Neural cell (in vitro differentiated cells): ENCODE results near the gene WNT4. TPM values are rescaled to one million over a fixed set of nuclear protein-coding genes. Genes with fewer than 3 reads are reported as not detected.

Source experiments
- H2AFZ ChIP-seq: fragments of 200-600, 300-800 bp; sonication (generic), shearing (Covaris generic); 2 replicates; pipeline ENCODE4 v1.6.0; 2014; ENCODE audit warnings: low read depth, mild to moderate bottlenecking, antibody characterized with exemption, low read length, moderate library complexity
- H3F3A ChIP-seq: fragments of 200-600 bp; shearing (Covaris generic); 2 replicates; pipeline ENCODE4 v1.6.1; 2016; ENCODE audit warnings: mild to moderate bottlenecking, moderate library complexity, mixed read lengths, antibody characterized with exemption, low read length; ENCODE audit not compliant: insufficient read depth, poor library complexity, severe bottlenecking
- H3K27ac ChIP-seq: fragments of 200-600, 300-800 bp; sonication (generic), shearing (Covaris generic); 2 replicates; pipeline ENCODE4 v1.5.1; 2014; ENCODE audit warnings: mild to moderate bottlenecking, low read length, moderate library complexity
- H3K27me3 ChIP-seq: fragments of 300-800, 200-600 bp; sonication (generic), shearing (Covaris generic); 2 replicates; pipeline ENCODE4 v1.6.0; 2014; ENCODE audit warnings: mild to moderate bottlenecking, low read depth, low read length, moderate library complexity; ENCODE audit not compliant: insufficient read depth
- H3K36me3 ChIP-seq: fragments of 300-800, 200-600 bp; sonication (generic), shearing (Covaris generic); 2 replicates; pipeline ENCODE4 v1.5.1; 2014; ENCODE audit warnings: mild to moderate bottlenecking, antibody characterized with exemption, low read length, moderate library complexity; ENCODE audit not compliant: insufficient read depth
- H3K4me2 ChIP-seq: fragments of 300-800, 200-600 bp; sonication (generic), shearing (Covaris generic); 2 replicates; pipeline ENCODE4 v1.6.0; 2014; ENCODE audit warnings: mild to moderate bottlenecking, low read length
- H3K4me3 ChIP-seq: fragments of 300-800, 200-600 bp; sonication (generic), shearing (Covaris generic); 2 replicates; pipeline ENCODE4 v1.5.1; 2014; ENCODE audit warnings: mild to moderate bottlenecking, low read length, moderate library complexity
- H3K79me2 ChIP-seq: fragments of 200-600 bp; shearing (Covaris generic); replicated peaks from 2 replicates; pipeline ENCODE4 v1.6.0; 2014; ENCODE audit warnings: mild to moderate bottlenecking, low read length, moderate library complexity; ENCODE audit not compliant: insufficient read depth
- H3K9ac ChIP-seq: fragments of 300-800, 200-600 bp; sonication (generic), shearing (Covaris generic); 2 replicates; pipeline ENCODE4 v1.6.1; 2016; ENCODE audit warnings: mild to moderate bottlenecking, low read length, mixed read lengths
- H3K9me2 ChIP-seq: fragments of 200-600 bp; shearing (Covaris generic); 2 replicates; pipeline ENCODE4 v1.6.1; 2016; ENCODE audit warnings: mild to moderate bottlenecking, low read length, mixed read lengths; ENCODE audit not compliant: insufficient read depth
- H3K9me3 ChIP-seq: fragments of 200-600, 300-800 bp; sonication (generic), shearing (Covaris generic); 2 replicates; pipeline ENCODE4 v1.6.1; 2016; ENCODE audit warnings: mild to moderate bottlenecking, mixed run types, low read length, moderate library complexity, mixed read lengths
- H4K20me1 ChIP-seq: fragments of 200-600 bp; shearing (Covaris generic); 2 replicates; pipeline ENCODE4 v1.6.1; 2016; ENCODE audit warnings: mild to moderate bottlenecking, mixed run types; ENCODE audit not compliant: insufficient read depth
- EP300 ChIP-seq: fragments of 450-650 bp; conservative IDR thresholded peaks from 2 replicates; pipeline ENCODE4 v1.6.1; 2014; ENCODE audit warnings: antibody characterized with exemption, mild to moderate bottlenecking, moderate library complexity; ENCODE audit not compliant: poor library complexity, severe bottlenecking
- EZH2 ChIP-seq: fragments of 200-600, 300-800 bp; shearing (Covaris generic), sonication (generic); IDR thresholded peaks from 2 replicates; pipeline ENCODE4 v1.6.1; 2014; ENCODE audit warnings: antibody characterized with exemption, low read length, borderline replicate concordance, mild to moderate bottlenecking; ENCODE audit not compliant: insufficient read depth, poor library complexity, severe bottlenecking
- MXI1 ChIP-seq: fragments of 450-650 bp; conservative IDR thresholded peaks from 2 replicates; pipeline ENCODE4 v1.6.1; 2014; ENCODE audit warnings: antibody characterized with exemption, mild to moderate bottlenecking; ENCODE audit not compliant: poor library complexity, severe bottlenecking
- POLR2AphosphoS5 ChIP-seq: IDR thresholded peaks from 2 replicates; pipeline ENCODE4 v1.6.1; 2012
- RAD21 ChIP-seq: fragments of 450-650 bp; conservative IDR thresholded peaks from 2 replicates; pipeline ENCODE4 v1.6.1; 2014; ENCODE audit warnings: antibody characterized with exemption, mild to moderate bottlenecking, moderate library complexity
- SMC3 ChIP-seq: fragments of 450-650 bp; conservative IDR thresholded peaks from 2 replicates; pipeline ENCODE4 v1.6.1; 2014; ENCODE audit warnings: antibody characterized with exemption, mild to moderate bottlenecking, moderate library complexity; ENCODE audit not compliant: poor library complexity
- TAF1 ChIP-seq: IDR thresholded peaks from 2 replicates; pipeline ENCODE4 v1.6.1; 2012; ENCODE audit warnings: low read depth
- polyA plus RNA-seq: library from polyadenylated mRNA; depleted of rRNA; stranded (reverse); fragments of >200 nt; gene quantifications from 2 replicates; pipeline ENCODE4 v1.2.3, GENCODE V29; 2014
- TF ChIP-seq, protein P1 (sequence below): IDR thresholded peaks from 2 replicates; pipeline ENCODE4 v1.6.1; 2012; ENCODE audit warnings: borderline replicate concordance
- TF ChIP-seq, protein P2 (sequence below): fragments of 450-650 bp; IDR thresholded peaks from 2 replicates; pipeline ENCODE4 v1.5.1; 2014; ENCODE audit warnings: antibody characterized with exemption, mild to moderate bottlenecking, moderate library complexity; ENCODE audit not compliant: poor library complexity, severe bottlenecking

The WNT4 gene
- polyA plus RNA-seq, 1 donor from 2014 or later, result 5.1 TPM

DNA sequence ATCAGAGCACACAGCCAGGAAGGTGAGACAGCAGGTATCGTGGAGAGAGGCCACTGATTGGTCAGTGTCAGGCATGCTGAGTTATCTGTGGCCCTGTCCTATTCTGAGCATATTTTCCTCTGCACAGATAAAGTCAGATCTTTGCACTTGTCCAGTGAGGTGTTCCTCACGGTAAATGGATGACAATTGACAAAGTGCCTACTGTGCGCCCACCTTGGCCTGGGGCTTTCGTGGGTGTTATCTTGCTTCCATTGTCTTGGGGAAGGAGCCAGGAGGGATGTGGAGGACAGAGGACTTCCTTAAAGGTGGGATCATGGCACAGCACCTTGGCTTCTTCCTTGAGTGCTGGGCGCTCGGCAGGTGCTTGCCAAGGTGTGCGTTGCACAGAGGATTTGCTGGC, 46.0 kb upstream of the WNT4 start:
- H3F3A ChIP-seq, result no peaks in the 10 kb centered on the region
- no peaks in the 10 kb centered on the region for H3K79me2 ChIP-seq
- H3K36me3 ChIP-seq, result no peaks in the 10 kb centered on the region
- H3K27ac ChIP-seq, result no peak overlapping the region
- TF ChIP-seq POLR2AphosphoS5, result no peak
- TF ChIP-seq TAF1, result no peak
- TF ChIP-seq, protein P1, sequence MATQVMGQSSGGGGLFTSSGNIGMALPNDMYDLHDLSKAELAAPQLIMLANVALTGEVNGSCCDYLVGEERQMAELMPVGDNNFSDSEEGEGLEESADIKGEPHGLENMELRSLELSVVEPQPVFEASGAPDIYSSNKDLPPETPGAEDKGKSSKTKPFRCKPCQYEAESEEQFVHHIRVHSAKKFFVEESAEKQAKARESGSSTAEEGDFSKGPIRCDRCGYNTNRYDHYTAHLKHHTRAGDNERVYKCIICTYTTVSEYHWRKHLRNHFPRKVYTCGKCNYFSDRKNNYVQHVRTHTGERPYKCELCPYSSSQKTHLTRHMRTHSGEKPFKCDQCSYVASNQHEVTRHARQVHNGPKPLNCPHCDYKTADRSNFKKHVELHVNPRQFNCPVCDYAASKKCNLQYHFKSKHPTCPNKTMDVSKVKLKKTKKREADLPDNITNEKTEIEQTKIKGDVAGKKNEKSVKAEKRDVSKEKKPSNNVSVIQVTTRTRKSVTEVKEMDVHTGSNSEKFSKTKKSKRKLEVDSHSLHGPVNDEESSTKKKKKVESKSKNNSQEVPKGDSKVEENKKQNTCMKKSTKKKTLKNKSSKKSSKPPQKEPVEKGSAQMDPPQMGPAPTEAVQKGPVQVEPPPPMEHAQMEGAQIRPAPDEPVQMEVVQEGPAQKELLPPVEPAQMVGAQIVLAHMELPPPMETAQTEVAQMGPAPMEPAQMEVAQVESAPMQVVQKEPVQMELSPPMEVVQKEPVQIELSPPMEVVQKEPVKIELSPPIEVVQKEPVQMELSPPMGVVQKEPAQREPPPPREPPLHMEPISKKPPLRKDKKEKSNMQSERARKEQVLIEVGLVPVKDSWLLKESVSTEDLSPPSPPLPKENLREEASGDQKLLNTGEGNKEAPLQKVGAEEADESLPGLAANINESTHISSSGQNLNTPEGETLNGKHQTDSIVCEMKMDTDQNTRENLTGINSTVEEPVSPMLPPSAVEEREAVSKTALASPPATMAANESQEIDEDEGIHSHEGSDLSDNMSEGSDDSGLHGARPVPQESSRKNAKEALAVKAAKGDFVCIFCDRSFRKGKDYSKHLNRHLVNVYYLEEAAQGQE, result no peak
- no peak for TF ChIP-seq SMC3
- TF ChIP-seq, protein P2, sequence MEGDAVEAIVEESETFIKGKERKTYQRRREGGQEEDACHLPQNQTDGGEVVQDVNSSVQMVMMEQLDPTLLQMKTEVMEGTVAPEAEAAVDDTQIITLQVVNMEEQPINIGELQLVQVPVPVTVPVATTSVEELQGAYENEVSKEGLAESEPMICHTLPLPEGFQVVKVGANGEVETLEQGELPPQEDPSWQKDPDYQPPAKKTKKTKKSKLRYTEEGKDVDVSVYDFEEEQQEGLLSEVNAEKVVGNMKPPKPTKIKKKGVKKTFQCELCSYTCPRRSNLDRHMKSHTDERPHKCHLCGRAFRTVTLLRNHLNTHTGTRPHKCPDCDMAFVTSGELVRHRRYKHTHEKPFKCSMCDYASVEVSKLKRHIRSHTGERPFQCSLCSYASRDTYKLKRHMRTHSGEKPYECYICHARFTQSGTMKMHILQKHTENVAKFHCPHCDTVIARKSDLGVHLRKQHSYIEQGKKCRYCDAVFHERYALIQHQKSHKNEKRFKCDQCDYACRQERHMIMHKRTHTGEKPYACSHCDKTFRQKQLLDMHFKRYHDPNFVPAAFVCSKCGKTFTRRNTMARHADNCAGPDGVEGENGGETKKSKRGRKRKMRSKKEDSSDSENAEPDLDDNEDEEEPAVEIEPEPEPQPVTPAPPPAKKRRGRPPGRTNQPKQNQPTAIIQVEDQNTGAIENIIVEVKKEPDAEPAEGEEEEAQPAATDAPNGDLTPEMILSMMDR, result no peak
- no peak for TF ChIP-seq EP300
- TF ChIP-seq MXI1, result no peak
- no peak for TF ChIP-seq EZH2
- no peak for TF ChIP-seq RAD21
- H3K4me3 ChIP-seq, result no peak overlapping the region
- H3K9me3 ChIP-seq, result no peaks in the 10 kb centered on the region
- no peaks in the 10 kb centered on the region for H3K9me2 ChIP-seq
- H3K9ac ChIP-seq, result no peak overlapping the region
- no peak overlapping the region for H3K4me2 ChIP-seq
- no peaks in the 10 kb centered on the region for H4K20me1 ChIP-seq
- no peak overlapping the region for H2AFZ ChIP-seq
- no peaks in the 10 kb centered on the region for H3K27me3 ChIP-seq

DNA sequence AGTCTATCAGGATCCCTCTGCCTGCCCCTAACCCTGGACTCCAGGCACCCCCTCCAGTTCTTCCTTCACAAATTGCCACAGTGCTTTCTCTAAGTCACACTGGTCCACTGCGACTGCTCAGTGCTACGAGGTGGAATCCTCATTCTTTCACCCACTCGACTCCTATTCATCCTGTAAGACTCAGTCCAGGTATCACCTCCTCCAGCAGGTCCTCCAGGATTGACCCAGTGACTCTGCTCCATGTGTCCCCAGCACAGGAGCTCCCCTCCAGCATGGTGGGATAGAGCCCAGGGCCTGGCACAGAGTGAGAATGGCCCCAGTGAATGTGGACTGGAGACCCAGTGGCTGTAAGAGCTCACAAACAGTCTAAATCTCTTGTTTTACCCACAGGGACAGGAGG, 45.5 kb upstream of the WNT4 start:
- Histone ChIP-seq H2AFZ (no peak overlapping the region), H3K9me2 (no peaks in the 10 kb centered on the region), H3F3A (no peaks in the 10 kb centered on the region), H3K9me3 (no peaks in the 10 kb centered on the region), H3K4me2 (no peak overlapping the region), H3K27me3 (no peaks in the 10 kb centered on the region), H3K27ac (no peak overlapping the region), H3K9ac (no peak overlapping the region), H3K4me3 (no peak overlapping the region), H4K20me1 (no peaks in the 10 kb centered on the region), H3K79me2 (no peaks in the 10 kb centered on the region), H3K36me3 (no peaks in the 10 kb centered on the region)
- TF ChIP-seq RAD21 (no peak), MXI1 (no peak), EP300 (no peak), POLR2AphosphoS5 (no peak), EZH2 (no peak), SMC3 (no peak), TAF1 (no peak)
- TF ChIP-seq, protein P1, result no peak
- TF ChIP-seq, protein P2, result no peak
